Measurements from ENCODE around the gene TOM1L2.
"Not testable (repeated sequence)": the region's sequence is repeated elsewhere in the genome, so short reads cannot be mapped to it uniquely, and the experiment has no call there.

The TOM1L2 gene

DNA sequence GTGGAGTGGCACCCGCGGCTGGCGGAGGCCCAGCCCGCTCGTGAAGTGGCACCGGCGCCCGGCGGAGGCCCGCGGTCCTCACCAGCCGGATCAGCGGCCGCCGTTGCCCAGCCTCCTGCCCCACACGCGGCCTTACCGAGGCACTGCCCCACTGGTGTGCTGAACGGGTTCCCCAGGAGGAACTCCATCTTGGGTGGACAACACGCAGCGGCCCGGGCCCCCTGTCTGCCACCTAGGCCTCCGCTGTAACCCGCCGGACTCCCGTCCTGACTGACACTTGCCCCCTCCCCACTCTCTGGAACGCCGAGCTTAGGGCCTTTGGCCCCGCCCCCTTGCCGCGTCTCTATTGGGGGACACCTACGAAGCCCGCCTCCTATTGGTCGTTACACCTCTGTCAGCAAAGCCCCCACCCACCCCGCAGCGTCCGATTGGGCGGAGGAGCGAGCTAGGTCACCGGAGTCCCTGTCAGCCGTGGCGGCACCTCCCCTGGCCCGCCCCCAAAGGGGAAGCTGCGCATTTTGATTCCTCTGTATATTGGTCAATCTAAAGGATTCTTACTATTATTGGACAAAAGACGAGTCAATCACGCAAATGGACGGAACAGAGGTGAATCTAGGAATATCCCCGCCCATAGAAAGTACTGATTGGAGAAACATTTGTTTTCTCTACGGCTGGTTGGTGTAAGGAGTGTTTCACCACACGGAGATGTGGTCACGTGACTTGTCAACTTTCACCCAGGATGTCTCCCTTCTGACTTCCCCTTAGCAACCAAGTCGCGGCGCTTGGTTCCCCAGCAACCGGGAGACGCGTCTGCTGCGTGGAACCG, at the start of gene TOM1L2, which contains the start of gene DRC3:
TOM1L2 (minus strand) TSS at position 275 of the 826 bp plus-strand sequence; CDS start at position 188, 87 bp downstream.
DRC3 (plus strand) TSS at position 737 of the 826 bp plus-strand sequence. CDS start 4,737 bp downstream, outside the sequence.
- DNase-seq, result peak; percentile 99 to 100

DNA sequence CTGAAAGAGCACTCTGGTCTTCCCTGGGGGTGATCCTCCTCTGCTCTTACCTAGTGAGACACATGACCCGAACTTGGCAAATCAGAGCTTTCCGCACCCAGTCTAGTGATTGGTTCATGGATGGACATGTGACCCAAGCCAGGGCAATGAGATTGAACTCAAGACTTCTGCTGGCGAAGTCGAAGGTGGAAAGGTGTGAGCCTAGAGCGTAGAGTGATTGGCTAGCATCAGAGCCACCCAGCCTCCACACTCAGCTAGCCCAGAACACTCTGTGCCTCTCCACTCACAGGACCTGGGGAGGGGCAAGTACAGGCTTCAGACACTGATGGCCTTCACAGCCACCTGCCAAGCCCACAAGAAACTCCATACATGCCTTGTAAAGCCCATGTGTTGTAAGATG, 49.2 kb upstream of the TOM1L2 start:
- no peak for DNase-seq

DNA sequence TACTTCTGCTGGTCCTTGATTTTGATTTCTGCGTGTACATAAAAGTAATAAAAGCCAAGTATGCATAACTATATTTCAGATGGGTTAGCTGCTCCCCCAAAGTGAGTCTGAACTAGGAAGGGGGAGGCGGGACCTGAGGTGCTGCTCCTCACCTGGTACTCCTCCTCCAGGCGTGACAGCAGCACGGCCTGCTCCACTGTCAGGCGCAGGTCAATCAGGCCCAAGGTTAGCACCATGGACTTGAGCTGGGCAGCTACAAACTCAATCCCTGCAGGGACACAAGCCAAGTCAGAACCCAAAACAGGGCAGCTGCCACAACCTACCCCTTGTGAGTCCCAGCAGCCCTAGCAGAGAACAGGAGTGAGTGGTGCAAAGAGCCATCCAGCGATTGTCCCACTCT, 48.8 kb upstream of the TOM1L2 start:
- DNase-seq, result no peak

DNA sequence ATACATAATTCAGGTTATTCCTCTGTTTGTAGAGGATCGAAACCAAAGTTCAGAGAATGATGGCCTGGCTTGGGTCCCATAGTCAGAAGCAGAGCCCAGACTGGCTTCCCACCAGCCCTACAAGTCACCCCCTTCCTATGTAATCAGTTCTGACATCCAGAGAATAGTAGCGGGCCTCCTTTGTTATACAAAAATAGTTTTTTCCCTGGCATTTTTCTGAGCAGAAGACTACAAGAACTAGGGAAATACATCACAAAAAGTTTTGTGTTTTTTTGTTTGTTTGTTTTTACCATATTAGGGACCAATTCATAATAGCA, 47.6 kb upstream of the TOM1L2 start:
- DNase-seq, result no peak

DNA sequence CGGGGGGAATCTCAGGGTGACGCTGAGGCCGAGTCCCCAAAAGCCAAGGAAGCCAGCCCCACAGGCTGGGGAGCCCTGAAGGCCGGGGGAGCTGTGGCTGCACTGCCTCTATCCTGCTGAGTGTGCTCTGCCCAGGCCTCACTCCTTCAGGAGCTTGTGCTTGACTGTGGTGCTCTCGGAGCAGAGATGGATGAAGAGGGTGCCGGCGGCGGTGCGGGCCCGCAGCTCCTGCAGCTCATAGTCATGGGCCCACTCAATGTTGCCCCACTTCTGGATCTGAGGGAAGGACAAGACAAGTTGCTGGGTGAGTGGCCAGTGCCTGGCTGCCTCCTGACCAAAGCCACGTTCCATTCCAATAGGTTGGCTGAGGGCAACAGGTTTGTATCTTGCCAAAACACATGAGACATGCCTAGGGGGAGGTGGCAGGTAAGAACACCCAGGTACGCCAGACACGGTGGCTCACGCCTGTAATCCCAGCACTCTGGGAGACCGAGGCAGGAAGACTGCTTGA, 46.3 kb upstream of the TOM1L2 start:
- no peak for DNase-seq

DNA sequence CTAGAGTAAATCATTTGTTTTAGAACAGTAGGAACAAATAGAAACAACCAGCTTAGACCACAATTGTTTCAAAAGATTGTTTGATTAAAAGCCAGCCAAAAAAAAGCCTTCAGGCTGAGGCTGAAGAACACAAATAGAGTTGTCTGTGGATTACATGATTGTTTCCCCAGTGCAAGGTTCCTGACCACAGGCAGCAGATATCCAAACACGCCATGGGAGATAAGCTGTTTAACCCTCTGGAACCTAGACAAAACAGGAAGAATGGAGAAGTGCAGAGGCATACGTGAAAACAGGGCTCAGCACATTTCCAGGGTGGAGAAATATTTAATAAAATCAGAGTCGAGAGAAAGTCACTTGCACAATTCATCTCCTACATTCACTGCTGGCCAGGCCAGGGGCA, 45.8 kb upstream of the TOM1L2 start:
- DNase-seq, result no peak

DNA sequence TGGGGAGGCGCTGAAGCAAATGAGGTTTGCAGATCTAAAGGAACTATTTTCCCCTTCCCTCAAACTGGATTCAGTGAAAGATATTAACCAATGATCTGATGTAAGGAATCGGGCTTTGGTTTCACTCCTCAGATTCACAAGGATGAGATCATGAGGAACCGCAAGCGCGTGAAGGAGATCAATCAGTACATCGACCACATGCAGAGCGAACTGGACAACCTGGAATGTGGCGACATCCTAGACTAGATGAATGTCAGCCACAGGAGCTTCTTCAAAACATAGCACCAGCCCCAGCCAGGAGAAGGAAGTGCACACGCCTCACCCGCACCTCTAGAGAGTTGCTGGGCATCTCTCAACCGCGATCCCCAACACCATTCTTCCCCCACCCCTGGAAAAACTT, 44.2 kb upstream of the TOM1L2 start:
- no peak for DNase-seq

DNA sequence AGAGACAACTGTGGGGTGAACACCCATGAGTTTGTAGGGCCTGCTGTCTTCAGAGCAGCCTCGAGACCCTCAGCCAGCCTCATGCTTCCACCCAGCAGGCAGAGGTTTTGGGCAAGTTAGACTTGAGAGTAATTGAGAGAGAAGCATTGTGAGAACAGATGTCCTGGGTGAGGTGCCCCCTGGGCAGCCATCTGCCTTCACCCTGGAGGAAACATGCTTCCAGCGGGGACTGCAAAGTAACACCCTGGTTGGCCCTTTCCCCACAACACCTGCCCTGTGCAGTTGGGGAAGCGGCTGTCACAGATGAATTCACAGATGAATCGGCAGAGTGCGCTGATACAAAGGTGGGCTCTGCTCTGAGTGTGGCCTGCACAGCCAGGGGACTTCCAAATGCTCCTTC, 43.4 kb upstream of the TOM1L2 start:
- no peak for DNase-seq

DNA sequence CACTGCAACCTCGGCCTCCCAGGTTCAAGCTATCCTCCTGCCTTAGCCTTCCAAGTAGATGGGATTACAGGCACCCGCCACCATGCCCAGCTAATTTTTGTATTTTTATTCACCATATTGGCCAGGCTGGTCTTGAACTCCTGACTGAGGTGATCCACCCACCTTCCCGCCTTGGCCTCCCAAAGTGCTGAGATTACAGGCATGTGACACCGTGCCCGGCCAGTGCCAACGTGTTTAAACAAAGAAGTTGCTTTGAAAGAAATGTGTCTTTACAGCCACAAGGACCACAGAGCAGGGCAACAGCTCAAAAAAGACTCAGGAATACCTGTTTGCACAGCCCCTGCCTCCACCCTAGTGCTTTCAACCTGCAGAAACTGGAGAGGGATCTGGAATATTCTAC, 41.8 kb upstream of the TOM1L2 start:
- DNase-seq, result no peak

DNA sequence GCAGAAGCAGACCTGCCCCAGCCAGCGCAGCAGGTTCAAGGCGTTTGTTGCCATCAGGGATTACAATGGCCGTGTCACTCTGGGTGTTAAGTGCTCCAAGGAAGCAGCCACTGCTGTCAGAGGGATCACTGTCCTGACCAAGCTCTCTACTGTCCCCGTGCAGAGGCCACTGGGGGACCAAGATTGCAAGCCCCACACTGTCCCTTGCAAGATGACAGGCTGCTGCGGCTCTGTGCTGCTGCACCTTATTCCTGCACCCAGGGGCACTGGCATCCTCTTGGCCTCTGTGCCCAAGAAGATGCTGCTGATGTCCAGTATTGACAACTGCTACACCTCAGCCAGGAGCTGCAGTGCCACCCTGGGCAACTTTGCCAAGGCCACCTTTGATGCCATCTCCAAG, 39.1 kb upstream of the TOM1L2 start:
- DNase-seq, result no peak

DNA sequence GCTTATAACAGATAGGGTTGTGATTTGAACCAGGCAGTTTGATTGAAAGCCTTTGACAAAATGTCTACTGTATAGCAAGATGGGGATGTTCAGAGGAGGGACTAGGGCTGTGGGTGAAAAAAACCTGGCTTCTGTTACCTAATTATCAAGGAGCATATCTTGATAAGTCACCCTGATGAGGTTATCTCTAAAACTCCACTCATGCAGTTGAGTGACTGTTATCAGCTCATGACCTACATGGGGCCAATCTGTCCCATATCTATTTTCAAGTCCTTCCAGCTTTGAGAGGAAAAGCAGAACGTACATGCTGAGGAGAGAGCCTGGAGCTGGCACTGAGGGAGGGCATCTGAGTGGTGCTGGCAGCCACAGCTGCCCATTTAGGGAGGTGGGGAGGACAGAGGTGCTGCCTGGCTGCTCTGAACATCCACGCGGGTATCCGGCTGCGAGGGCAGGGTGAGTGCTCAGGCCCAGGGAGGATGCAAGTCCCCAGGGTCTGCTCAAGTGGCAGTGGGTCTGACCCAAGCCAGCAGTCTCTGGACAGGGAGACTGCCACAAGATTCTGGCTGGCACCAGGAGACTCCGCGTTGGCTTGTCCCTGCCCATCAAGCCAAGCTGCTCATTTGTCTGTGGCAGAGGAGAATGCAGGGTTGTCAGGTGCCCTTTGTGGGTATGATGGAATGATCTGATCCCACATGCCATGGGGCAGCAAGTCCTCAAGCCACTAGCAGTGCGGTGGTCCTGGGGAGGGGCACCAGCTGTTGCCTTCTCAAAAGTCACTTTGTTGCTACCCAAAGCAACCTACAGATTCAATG, 37.6 kb upstream of the TOM1L2 start:
- no peak for DNase-seq

DNA sequence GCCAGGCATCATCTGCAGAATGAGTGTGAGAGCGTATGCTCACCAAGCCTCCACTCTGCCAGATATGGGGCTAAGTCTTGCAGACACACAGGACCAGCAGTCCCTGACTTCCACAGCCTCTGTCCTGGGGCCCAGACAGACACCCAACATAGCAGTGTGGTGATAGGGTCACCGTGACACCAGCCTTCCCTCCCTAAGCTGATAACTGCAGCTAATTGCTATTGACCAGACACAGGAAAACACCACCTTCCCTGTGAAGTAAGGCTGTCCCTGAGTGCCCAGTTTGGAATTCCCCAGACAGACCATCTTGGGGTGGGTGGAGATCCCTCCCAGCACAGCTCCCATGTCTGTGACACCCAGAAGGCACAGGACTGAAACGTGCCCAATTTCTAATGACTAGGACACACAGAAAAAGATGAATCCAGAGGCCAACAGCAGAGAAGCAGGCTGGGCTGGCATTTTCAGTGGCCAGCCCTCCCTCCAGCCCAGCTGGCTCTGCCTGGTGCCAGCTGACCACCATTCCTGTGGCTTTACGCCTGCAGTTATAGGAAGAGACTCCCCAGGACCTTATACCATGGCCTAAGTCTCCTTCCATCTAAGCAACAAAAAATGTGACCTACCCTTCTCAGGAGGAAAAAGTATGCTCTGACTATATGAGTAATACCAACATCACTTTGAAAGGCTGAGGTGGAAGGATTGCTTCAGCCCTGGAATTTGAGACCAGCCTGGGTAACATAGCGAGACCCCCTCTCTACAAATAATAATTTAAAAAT, 36.5 kb upstream of the TOM1L2 start:
- DNase-seq, result no peak

DNA sequence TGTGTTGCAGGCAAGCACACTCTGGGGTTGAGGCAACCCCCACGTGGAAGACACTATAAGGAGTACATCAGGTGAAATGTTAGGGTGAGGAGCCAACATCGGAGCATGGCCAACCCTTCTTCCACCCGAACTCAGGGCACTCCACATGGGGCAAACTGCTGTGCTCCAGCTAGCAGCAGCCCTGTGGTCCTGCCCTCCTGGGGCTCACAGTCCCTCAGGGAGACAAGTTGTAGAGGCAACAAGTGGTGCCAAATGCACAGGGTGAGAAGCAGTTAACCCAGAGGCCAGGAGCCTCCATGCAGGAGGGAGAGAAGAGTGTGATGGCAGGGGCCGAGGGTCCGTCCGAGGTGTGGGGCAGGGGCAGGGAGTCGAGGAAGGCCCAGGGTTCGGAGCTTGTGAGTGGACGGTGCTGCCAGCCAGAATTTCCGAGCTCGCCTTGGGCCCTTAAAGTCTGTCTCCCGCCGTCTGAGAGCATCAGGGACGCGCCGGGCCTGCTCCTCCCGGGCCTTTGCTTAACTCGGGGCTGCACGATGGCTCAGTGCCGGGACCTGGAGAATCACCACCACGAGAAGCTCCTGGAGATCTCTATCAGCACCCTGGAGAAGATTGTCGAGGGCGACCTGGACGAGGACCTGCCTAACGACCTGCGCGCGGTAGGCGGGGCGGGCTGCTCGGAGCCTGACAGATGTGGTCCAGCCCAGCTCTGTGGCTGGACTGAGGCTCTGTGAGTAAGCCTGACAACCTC, 34.5 kb upstream of the TOM1L2 start:
- DNase-seq, result no peak

DNA sequence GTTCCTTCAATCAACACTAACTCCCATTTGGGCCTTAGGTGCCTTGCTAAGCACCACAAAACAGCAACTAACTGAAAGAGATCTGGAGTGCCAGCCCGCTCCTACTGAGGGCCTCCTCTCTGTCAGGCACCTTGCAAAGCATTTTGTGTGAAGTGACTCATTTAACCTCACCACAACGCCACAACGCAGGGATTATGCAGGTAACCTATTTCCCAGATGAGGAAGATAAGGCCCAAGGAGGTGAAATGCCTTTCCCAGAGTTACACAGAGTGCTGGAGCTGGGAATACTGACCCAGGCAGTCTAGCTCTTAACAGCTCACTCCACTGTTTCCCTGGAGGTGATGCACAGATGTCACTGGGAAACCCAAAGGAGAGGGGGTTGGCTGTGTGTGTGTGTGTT, 33.3 kb upstream of the TOM1L2 start:
- DNase-seq, result no peak

DNA sequence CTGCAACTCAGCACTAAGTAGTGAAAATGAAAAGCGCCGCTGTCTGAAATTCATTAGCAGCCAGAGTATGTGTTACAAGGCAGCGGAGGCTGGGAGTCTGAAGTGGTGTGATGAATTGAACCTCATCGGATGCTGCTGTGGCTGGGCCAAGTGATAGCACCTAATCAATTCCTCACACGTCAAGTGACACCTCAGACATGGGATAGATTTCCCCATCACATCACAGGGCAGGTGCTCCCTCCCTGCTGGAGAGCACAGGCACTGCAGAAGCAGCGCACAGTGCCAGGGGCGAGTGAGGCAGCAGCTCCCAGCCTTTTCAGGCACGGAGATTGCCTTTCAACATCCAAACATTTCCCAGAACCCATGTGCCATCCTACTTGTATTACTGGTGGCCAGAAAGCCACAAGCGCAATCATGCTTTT, 32.7 kb upstream of the TOM1L2 start:
- no peak for DNase-seq

DNA sequence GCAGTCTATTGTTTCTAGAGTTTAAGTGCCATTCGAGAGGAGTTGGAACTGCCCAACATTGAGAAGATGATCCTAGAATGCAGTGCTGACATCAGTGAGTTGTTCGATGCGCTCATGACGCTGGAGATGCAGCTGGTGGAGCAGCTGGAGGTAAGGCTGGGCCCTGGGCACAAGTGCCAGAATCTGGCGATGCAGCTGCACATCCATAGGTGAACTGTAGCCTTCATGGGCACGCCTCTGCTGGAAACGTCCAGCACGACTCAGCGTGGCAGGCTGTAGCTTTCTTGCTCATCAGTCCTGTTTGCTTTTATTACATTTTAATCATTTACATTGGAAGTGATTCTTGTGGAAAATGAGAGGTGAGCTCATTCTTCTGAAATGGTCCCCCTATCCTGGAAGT, 32.1 kb upstream of the TOM1L2 start:
- DNase-seq, result no peak

DNA sequence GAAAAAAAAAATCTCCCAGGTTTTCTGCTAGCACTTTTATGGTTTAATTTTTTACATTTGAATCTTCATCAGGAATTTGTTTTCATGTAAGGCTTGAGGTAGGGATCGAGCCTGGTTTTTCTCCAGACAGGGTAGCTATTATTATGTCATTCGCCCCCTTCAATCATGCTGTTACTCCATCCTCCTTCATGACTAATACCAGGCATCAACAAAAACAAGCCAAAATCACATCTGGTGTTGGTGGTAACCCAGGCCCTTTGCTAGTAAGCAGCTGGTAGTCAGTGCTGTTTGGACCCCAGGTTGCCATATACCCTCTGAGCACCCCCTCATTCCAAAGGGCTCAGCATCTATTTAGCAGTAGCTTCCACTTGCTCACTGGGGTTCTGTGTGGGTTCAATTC, 30.0 kb upstream of the TOM1L2 start:
- DNase-seq, result no peak

DNA sequence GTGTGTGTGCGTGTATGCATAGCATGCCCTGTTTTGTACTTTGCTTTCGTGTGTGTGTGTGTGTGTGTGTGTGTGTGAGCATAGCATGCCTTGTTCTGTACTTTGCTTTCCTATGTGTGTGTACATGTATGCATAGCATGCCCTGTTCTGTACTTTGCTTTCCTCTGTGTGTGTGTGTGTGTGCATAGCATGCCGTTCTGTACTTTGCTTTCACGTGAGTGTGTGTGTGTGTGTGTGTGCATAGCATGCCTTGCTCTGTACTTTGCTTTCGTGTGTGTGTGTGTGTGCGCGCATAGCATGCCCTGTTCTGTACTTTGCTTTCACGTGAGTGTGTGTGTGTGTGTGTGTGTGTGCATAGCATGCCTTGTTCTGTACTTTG, 27.8 kb upstream of the TOM1L2 start:
- DNase-seq, result no peak

DNA sequence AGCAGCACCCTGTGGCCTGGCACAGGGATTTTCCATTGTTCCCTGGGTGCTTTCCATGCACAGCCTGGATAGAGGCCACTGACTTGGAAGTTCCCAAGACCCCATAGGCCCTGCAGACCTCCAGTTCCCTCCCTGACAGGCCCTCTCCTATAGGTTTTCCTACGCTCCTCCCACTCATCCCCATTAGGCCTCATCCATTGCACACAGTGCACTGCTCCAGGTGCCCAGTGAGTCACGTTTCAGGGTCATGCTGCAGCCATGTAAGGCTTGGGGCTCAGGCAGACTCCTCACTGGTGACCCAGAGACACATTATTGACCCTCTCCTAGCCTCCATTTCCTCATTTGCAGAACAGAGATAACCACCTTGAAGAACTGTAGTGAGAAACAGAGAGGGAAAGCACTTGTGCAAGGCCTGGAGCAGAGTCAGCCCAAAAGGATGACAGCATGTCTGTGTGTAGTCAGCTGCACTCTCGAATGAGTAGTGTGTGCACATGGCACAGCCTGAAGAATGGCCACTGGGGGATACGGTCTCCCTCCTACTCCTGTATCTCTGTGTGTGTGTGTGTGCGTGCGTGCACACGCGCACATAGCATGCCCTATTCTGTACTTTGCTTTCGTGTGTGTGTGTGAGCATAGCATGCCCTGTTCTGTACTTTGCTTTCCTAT, 27.3 kb upstream of the TOM1L2 start:
- no peak for DNase-seq

DNA sequence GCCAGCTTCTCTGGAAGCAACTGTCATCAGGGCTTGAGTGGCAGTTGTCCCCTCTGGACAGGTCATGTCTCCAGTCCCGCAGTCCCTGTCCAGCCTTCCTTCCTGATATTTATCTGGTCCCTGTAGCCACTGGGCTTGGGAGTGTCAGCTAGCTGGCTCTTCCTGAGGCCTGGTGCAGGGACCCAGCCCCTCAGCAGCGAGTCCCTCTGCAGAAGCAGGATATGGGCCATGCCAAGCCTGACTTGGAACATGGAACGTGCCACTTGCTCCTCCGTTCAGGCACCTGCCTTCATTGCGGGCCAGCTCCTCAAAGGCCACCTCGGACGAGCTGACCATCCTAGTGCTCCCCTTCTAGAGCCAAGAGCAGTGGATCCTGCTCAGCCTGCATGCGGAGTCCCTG, 26.7 kb upstream of the TOM1L2 start:
- no peak for DNase-seq

DNA sequence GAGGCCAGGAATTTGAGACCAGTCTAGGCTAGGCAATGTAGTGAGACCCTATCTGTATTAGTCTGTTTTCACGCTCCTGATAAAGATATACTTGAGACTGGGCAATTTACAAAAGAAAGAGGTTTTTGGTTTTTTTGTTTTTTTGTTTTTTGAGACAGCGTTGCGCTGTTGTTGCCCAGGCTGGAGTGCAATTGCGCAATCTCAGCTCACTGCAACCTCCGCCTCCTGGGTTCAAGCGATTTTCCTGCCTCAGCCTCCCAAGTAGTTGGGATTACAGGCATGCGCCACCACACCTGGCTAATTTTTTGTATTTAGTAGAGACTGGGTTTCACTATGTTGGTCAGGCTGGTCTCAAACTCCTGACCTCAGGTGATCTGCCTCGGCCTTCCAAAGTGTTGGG, 23.7 kb upstream of the TOM1L2 start:
- not testable (repeated sequence) for DNase-seq
